G401.6 (cell line): ENCODE data around the gene SMYD3.
"Not testable (repeated sequence)": the region's sequence is repeated elsewhere in the genome, so short reads cannot be mapped to it uniquely, and the experiment has no call there.

Experiments
- FAIRE-seq: peaks from 2 replicates; lab custom pipeline; 2012; peaks lifted over from hg19 to GRCh38; lab: Jason Lieb, UNC

SMYD3 gene

GRCh38 chr1:245831518-245831917 lies 675.6 kb downstream of the SMYD3 start:
- no peak for FAIRE-seq

- no peak for FAIRE-seq
These were observed 677.3 kb downstream of the SMYD3 start for GRCh38 chr1:245829826-245830225.

GRCh38 chr1:245829194-245829593 lies 677.9 kb downstream of the SMYD3 start:
- no peak for FAIRE-seq

- FAIRE-seq, result no peak
These were observed 679.8 kb downstream of the SMYD3 start for GRCh38 chr1:245827301-245827700.

- no peak for FAIRE-seq
These were observed 681.8 kb downstream of the SMYD3 start for GRCh38 chr1:245825128-245825901.

GRCh38 chr1:245823408-245824147 lies 683.5 kb downstream of the SMYD3 start:
- FAIRE-seq, result no peak

GRCh38 chr1:245822996-245823395 lies 684.1 kb downstream of the SMYD3 start:
- FAIRE-seq, result no peak

- not testable (repeated sequence) for FAIRE-seq
These were observed 688.7 kb downstream of the SMYD3 start for GRCh38 chr1:245818363-245818762.

GRCh38 chr1:245816496-245816895 lies 690.6 kb downstream of the SMYD3 start:
- not testable (repeated sequence) for FAIRE-seq

GRCh38 chr1:245814651-245815050 lies 692.4 kb downstream of the SMYD3 start:
- no peak for FAIRE-seq

GRCh38 chr1:245812278-245812677 lies 694.8 kb downstream of the SMYD3 start:
- FAIRE-seq, result no peak

- FAIRE-seq, result no peak
These were observed 696.2 kb downstream of the SMYD3 start for GRCh38 chr1:245810789-245811337.

- FAIRE-seq, result no peak
These were observed 696.8 kb downstream of the SMYD3 start for GRCh38 chr1:245810181-245810769.

GRCh38 chr1:245809361-245809760 lies 697.7 kb downstream of the SMYD3 start:
- FAIRE-seq, result no peak

- no peak for FAIRE-seq
These were observed 698.9 kb downstream of the SMYD3 start for GRCh38 chr1:245807954-245808719.

GRCh38 chr1:245807306-245807705 lies 699.8 kb downstream of the SMYD3 start:
- no peak for FAIRE-seq

GRCh38 chr1:245805532-245805931 lies 701.5 kb downstream of the SMYD3 start:
- no peak for FAIRE-seq

- FAIRE-seq, result no peak
These were observed 702.4 kb downstream of the SMYD3 start for GRCh38 chr1:245804696-245805095.

GRCh38 chr1:245803666-245804037 lies 703.4 kb downstream of the SMYD3 start:
- FAIRE-seq, result no peak

GRCh38 chr1:245802941-245803665 lies 704.0 kb downstream of the SMYD3 start:
- FAIRE-seq, result no peak

- FAIRE-seq, result no peak
These were observed 706.0 kb downstream of the SMYD3 start for GRCh38 chr1:245800901-245801605.
